Fibroblast of villous mesenchyme (primary cell): ENCODE results near the gene PAX1. TPM values are rescaled to one million over a fixed set of nuclear protein-coding genes. Genes with fewer than 3 reads are reported as not detected.

ENCODE experiments used
- DNase-seq: peaks from one replicate; pipeline ENCODE4 v3.0.0-alpha.2; 2010; ENCODE audit warnings: low read depth
- H3K4me3 ChIP-seq: 2 replicates; pipeline ENCODE4 v1.5.1; 2011; ENCODE audit warnings: low read depth, mild to moderate bottlenecking, low read length
- CTCF ChIP-seq: IDR thresholded peaks from 2 replicates; pipeline ENCODE4 v1.5.1; 2012; ENCODE audit warnings: low read depth, mild to moderate bottlenecking, low read length; ENCODE audit not compliant: insufficient read depth
- total RNA-seq: library from RNA; depleted of rRNA; stranded (reverse); fragments of >200 nt; gene quantifications from 2 replicates; pipeline ENCODE4 v1.2.3, GENCODE V29; 2012

Gene PAX1
- total RNA-seq, 1 donor, result not detected

GRCh38 chr20:21670981-21671380 is 34.5 kb upstream of the PAX1 start:
- TF ChIP-seq CTCF, result no peak
- DNase-seq, result no peak
- H3K4me3 ChIP-seq, result no peak overlapping the region

GRCh38 chr20:21677261-21677660 is 28.2 kb upstream of the PAX1 start:
- no peak overlapping the region for H3K4me3 ChIP-seq
- TF ChIP-seq CTCF, result no peak
- DNase-seq, result no peak

- no peak overlapping the region for H3K4me3 ChIP-seq
- no peak for TF ChIP-seq CTCF
- DNase-seq, result no peak
These were observed 27.7 kb upstream of the PAX1 start for GRCh38 chr20:21677781-21678180.

GRCh38 chr20:21681234-21681921 is 24.1 kb upstream of the PAX1 start:
- TF ChIP-seq CTCF, result no peak
- H3K4me3 ChIP-seq, result no peak overlapping the region
- no peak for DNase-seq

- no peak for DNase-seq
- H3K4me3 ChIP-seq, result no peak overlapping the region
- no peak for TF ChIP-seq CTCF
These were observed 23.5 kb upstream of the PAX1 start for GRCh38 chr20:21681922-21682318.

- DNase-seq, result no peak
- H3K4me3 ChIP-seq, result no peak overlapping the region
- no peak for TF ChIP-seq CTCF
These were observed 22.9 kb upstream of the PAX1 start for GRCh38 chr20:21682521-21682954.

- H3K4me3 ChIP-seq, result no peak overlapping the region
- no peak for DNase-seq
- no peak for TF ChIP-seq CTCF
These were observed 20.8 kb upstream of the PAX1 start for GRCh38 chr20:21684671-21685070.
